Lung (tissue), 12 donors: ENCODE results near the gene BCL2L1. TPM values are rescaled to one million over a fixed set of nuclear protein-coding genes. Genes with fewer than 3 reads are reported as not detected.

ENCODE experiments used
- ATAC-seq: fragments of 200-7000 bp; cut with Tn5 transposase; one replicate; pipeline ENCODE4 v1.9.1; 2020; ENCODE audit warnings: moderate number of reproducible peaks; ENCODE audit not compliant: insufficient read depth, low FRiP score
- DNase-seq, 3 donors: peaks; one replicate each; pipeline ENCODE4 v3.0.0-alpha.2; 2013 to 2017
- H3K27ac ChIP-seq, 2 donors: one replicate each; pipeline ENCODE4 v1.5.1; 2013; ENCODE audit warnings: mild to moderate bottlenecking in 2 of 2, moderate library complexity in 2 of 2, control low read depth in 1 of 2, inconsistent platforms in 1 of 2, low read depth in 1 of 2, low read length in 1 of 2
- H3K27me3 ChIP-seq, 3 donors: one replicate each; pipeline ENCODE4 v1.5.1; 2013; ENCODE audit warnings: low read length in 2 of 3; ENCODE audit not compliant: control insufficient read depth in 3 of 3, insufficient read depth in 3 of 3
- H3K36me3 ChIP-seq, 4 donors: one replicate each; pipeline ENCODE4 v1.5.1; 2013; ENCODE audit warnings: low read length in 4 of 4, mild to moderate bottlenecking in 1 of 4, moderate library complexity in 1 of 4; ENCODE audit not compliant: control insufficient read depth in 4 of 4, insufficient read depth in 4 of 4
- H3K4me1 ChIP-seq, 5 donors: one replicate each; pipeline ENCODE4 v1.5.1; 2013; ENCODE audit warnings: low read length in 5 of 5, mild to moderate bottlenecking in 2 of 5, moderate library complexity in 1 of 5; ENCODE audit not compliant: control insufficient read depth in 5 of 5, insufficient read depth in 5 of 5
- H3K4me3 ChIP-seq: one replicate; pipeline ENCODE4 v1.5.1; 2013; ENCODE audit warnings: mild to moderate bottlenecking, control low read depth, moderate library complexity
- H3K9ac ChIP-seq, 2 donors: one replicate each; pipeline ENCODE4 v1.5.1; 2013; ENCODE audit warnings: low read length in 2 of 2, control low read depth in 1 of 2; ENCODE audit not compliant: insufficient read depth in 1 of 2
- H3K9me3 ChIP-seq, 4 donors: one replicate each; pipeline ENCODE4 v1.5.1; 2013; ENCODE audit warnings: low read length in 3 of 4, mild to moderate bottlenecking in 1 of 4, moderate library complexity in 1 of 4; ENCODE audit not compliant: control insufficient read depth in 4 of 4, insufficient read depth in 3 of 4
- CTCF ChIP-seq: IDR thresholded peaks from 2 replicates; pipeline ENCODE4 v1.5.1; 2012; ENCODE audit warnings: mild to moderate bottlenecking; ENCODE audit errors: control extremely low read depth, extremely low read depth
- WGBS, 2 donors: extraction: QIAGEN DNeasy Blood & Tissue Kit; methylation state at CpG; one replicate each; pipeline ENCODE4 v1.1.7; 2013; 5-methylcytosine and 5-hydroxymethylcytosine counted together
- polyA plus RNA-seq, 2 donors: library from polyadenylated mRNA; stranded (reverse); fragments of 200-250 nt; gene quantifications; one replicate each; pipeline ENCODE4 v1.2.1, GENCODE V29; 2013
- total RNA-seq, 2 donors: library from RNA; depleted of rRNA in 1 of 2; stranded (reverse); fragments of >200 nt in 1 of 2; gene quantifications; one replicate each; pipeline ENCODE4 v1.2.1, GENCODE V29; 2014 to 2021
- donor health status: control.
- donor health status: control.
- donor health status: Bipolar disorder and iron deficiency.
- donor health status: healthy.
- donor health status: DM: yes; HTN: yes; CAD: no.

Gene BCL2L1
- total and polyA plus RNA-seq, 4 donors, result 107 to 150 (median 117) TPM

- Histone ChIP-seq H3K4me1 (peaks cover 0 to 14% (median 7%) of the 10 kb centered on the region in 5 donors), H3K36me3 (no peaks in the 10 kb centered on the region), H3K27ac (no peak overlapping the region), H3K9me3 (no peaks in the 10 kb centered on the region), H3K4me3 (no peak overlapping the region), H3K9ac (no peak overlapping the region), H3K27me3 (no peaks in the 10 kb centered on the region)
- TF ChIP-seq CTCF, result no peak
- DNase-seq, result no peak
- ATAC-seq, result no peak
- WGBS, 2 donors, result 25 to 30% methylated on average over 1 of the region's 1 CpG
These were observed 23.6 kb upstream of the BCL2L1 start for GRCh38 chr20:31746068-31746878.

- Histone ChIP-seq H3K9ac (peak overlapping the region in 1 of 2 donors; percentile 75), H3K9me3 (no peaks in the 10 kb centered on the region), H3K4me1 (peaks cover 0 to 14% (median 7%) of the 10 kb centered on the region in 5 donors), H3K27me3 (no peaks in the 10 kb centered on the region), H3K27ac (no peak overlapping the region), H3K4me3 (no peak overlapping the region), H3K36me3 (no peaks in the 10 kb centered on the region)
- DNase-seq (no peak), ATAC-seq (no peak)
- WGBS, 2 donors, result 75 to 83% methylated on average over 1 of the region's 1 CpG
- no peak for TF ChIP-seq CTCF
These were observed 18.1 kb upstream of the BCL2L1 start for GRCh38 chr20:31740656-31741323.

- Histone ChIP-seq H3K27me3 (no peaks in the 10 kb centered on the region), H3K4me1 (peaks cover 0 to 14% (median 3%) of the 10 kb centered on the region in 5 donors), H3K4me3 (no peak overlapping the region), H3K27ac (no peak overlapping the region), H3K9ac (peak overlapping the region in 1 of 2 donors; percentile 75), H3K36me3 (no peaks in the 10 kb centered on the region), H3K9me3 (no peaks in the 10 kb centered on the region)
- ATAC-seq (no peak), DNase-seq (peak in 1 of 3 donors; percentile 40)
- WGBS, 2 donors, result 3 to 11% methylated on average over 1 of the region's 1 CpG
- no peak for TF ChIP-seq CTCF
These were observed 17.5 kb upstream of the BCL2L1 start for GRCh38 chr20:31740208-31740607.
